Activated CD4-positive, CD25-positive, alpha-beta regulatory T cell treated with anti-CD3 and anti-CD28 coated beads, Interleukin-2, amount 50 U/mL, for 16 hours (primary cell): ENCODE measurements around the gene TNRC18.

Experiments used
- DNase-seq: peaks from one replicate; pipeline ENCODE4 v3.0.0-alpha.2; 2020; ENCODE audit warnings: low read depth, low spot score

TNRC18 gene

GRCh38 chr7:5404421-5404826 is 19.2 kb downstream of the TNRC18 start:
- DNase-seq: no peak

GRCh38 chr7:5403442-5403841 is 20.2 kb downstream of the TNRC18 start:
- DNase-seq: no peak

GRCh38 chr7:5397736-5398135 is 25.9 kb downstream of the TNRC18 start:
- DNase-seq: no peak

GRCh38 chr7:5396999-5397663 is 26.5 kb downstream of the TNRC18 start:
- peak; percentile 84 for DNase-seq

- peak; percentile 19 for DNase-seq
These were observed 27.1 kb downstream of the TNRC18 start for GRCh38 chr7:5396542-5396941.

GRCh38 chr7:5395246-5395645 is 28.4 kb downstream of the TNRC18 start:
- no peak for DNase-seq

GRCh38 chr7:5394264-5395105 is 29.1 kb downstream of the TNRC18 start:
- no peak for DNase-seq

- no peak for DNase-seq
These were observed 29.9 kb downstream of the TNRC18 start for GRCh38 chr7:5393748-5394147.

GRCh38 chr7:5393328-5393727 is 30.3 kb downstream of the TNRC18 start:
- no peak for DNase-seq

- no peak for DNase-seq
These were observed 32.7 kb downstream of the TNRC18 start for GRCh38 chr7:5390918-5391317.

- DNase-seq: no peak
These were observed 34.7 kb downstream of the TNRC18 start for GRCh38 chr7:5388905-5389433.

GRCh38 chr7:5388273-5388901 is 35.2 kb downstream of the TNRC18 start:
- DNase-seq: no peak

- DNase-seq: no peak
These were observed 35.9 kb downstream of the TNRC18 start for GRCh38 chr7:5387711-5388245.

- DNase-seq: no peak
These were observed 39.0 kb downstream of the TNRC18 start for GRCh38 chr7:5384618-5385017.

- no peak for DNase-seq
These were observed 40.1 kb downstream of the TNRC18 start for GRCh38 chr7:5383314-5384098.

- DNase-seq: no peak
These were observed 41.2 kb downstream of the TNRC18 start for GRCh38 chr7:5382281-5382892.

GRCh38 chr7:5381071-5381772 is 42.4 kb downstream of the TNRC18 start:
- DNase-seq: no peak

GRCh38 chr7:5380350-5381070 is 43.1 kb downstream of the TNRC18 start:
- DNase-seq: no peak

GRCh38 chr7:5379546-5379945 is 44.1 kb downstream of the TNRC18 start:
- no peak for DNase-seq

GRCh38 chr7:5377816-5378215 is 45.8 kb downstream of the TNRC18 start:
- DNase-seq: no peak
